ENCODE results near the gene TFDP2. TPM values are rescaled to one million over a fixed set of nuclear protein-coding genes. Genes with fewer than 3 reads are reported as not detected.

Gene TFDP2
- total and polyA plus RNA-seq, 5 donors from 2014 or later: 12.3 to 26.5 (median 13.8) TPM

DNA sequence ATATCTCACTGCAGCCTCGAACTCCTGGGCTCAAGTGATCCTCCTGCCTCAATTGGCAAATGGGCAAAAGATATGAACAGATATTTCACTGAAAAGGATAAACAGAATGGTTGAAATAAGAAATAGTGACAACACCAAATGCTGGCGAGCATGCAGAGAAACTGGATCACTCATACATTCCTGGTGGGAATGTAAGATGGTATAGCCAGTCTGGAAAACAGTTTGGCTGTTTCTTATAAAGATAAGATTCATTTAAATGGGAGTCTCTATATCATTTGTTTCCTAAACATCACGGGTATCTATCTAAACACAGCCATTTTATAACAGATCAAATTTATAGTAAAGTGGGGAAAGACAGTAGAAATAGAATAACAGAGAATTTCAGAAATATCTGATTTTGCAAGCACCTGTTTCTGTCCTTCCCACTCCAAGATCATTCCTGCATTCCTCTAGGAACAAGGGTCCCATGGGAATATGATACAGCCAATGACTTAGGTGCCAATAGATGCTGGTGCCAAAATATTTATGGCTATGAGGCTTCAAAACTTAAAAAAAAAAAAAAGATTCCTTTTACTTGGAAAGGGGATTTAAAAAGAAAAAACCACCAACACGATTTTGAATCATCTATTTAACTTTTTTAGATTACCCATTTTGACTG, 9.9 kb upstream of the TFDP2 start:
- H3K9me3 Mint-ChIP-seq: no peaks in the 10 kb centered on the region
- Histone ChIP-seq H3K27me3 (ENCODE audit: control insufficient read depth, insufficient read depth, low read length) (no peaks in the 10 kb centered on the region), H3K36me3 (ENCODE audit: control insufficient read depth, insufficient read depth, low read length) (no peaks in the 10 kb centered on the region), H3K9me3 (ENCODE audit: control insufficient read depth in 2 of 2, low read length in 2 of 2) (no peaks in the 10 kb centered on the region), H3K27ac (ENCODE audit: insufficient read depth, low read length, poor library complexity, severe bottlenecking) (no peak overlapping the region), H3K4me3 (ENCODE audit: low read depth, low read length) (no peak overlapping the region), H3K4me1 (ENCODE audit: control insufficient read depth, insufficient read depth, low read length, poor library complexity, severe bottlenecking) (no peaks in the 10 kb centered on the region)
- H3K27ac Mint-ChIP-seq: no peak overlapping the region
- H3K36me3 Mint-ChIP-seq: peaks cover 4% of the 10 kb centered on the region
- ATAC-seq (ENCODE audit: low read depth in 2 of 2): no peak
- DNase-seq: no peak
- no peak overlapping the region for H3K4me3 Mint-ChIP-seq
- no peaks in the 10 kb centered on the region for H3K27me3 Mint-ChIP-seq
- H3K4me1 Mint-ChIP-seq: no peaks in the 10 kb centered on the region

GRCh38 chr3:142154186-142154585, 4.8 kb upstream of the TFDP2 start:
- Histone ChIP-seq H3K36me3 (ENCODE audit: control insufficient read depth, insufficient read depth, low read length) (no peaks in the 10 kb centered on the region), H3K4me3 (ENCODE audit: low read depth, low read length) (no peak overlapping the region), H3K9me3 (ENCODE audit: control insufficient read depth in 2 of 2, low read length in 2 of 2) (no peaks in the 10 kb centered on the region), H3K27ac (ENCODE audit: insufficient read depth, low read length, poor library complexity, severe bottlenecking) (no peak overlapping the region), H3K4me1 (ENCODE audit: control insufficient read depth, insufficient read depth, low read length, poor library complexity, severe bottlenecking) (no peaks in the 10 kb centered on the region), H3K27me3 (ENCODE audit: control insufficient read depth, insufficient read depth, low read length) (peaks cover 2% of the 10 kb centered on the region)
- no peak overlapping the region for H3K27ac Mint-ChIP-seq
- DNase-seq (no peak), ATAC-seq (ENCODE audit: low read depth in 2 of 2) (no peak)
- H3K4me1 Mint-ChIP-seq: peaks cover 0 to 2% (median 0%) of the 10 kb centered on the region in 4 donors
- no peak overlapping the region for H3K4me3 Mint-ChIP-seq
- peaks cover 5% of the 10 kb centered on the region for H3K27me3 Mint-ChIP-seq
- H3K9me3 Mint-ChIP-seq: no peaks in the 10 kb centered on the region
- no peaks in the 10 kb centered on the region for H3K36me3 Mint-ChIP-seq

- Histone ChIP-seq H3K27ac (ENCODE audit: insufficient read depth, low read length, poor library complexity, severe bottlenecking) (no peak overlapping the region), H3K9me3 (ENCODE audit: control insufficient read depth in 2 of 2, low read length in 2 of 2) (no peaks in the 10 kb centered on the region), H3K4me3 (ENCODE audit: low read depth, low read length) (no peak overlapping the region), H3K4me1 (ENCODE audit: control insufficient read depth, insufficient read depth, low read length, poor library complexity, severe bottlenecking) (peaks cover 10% of the 10 kb centered on the region), H3K36me3 (ENCODE audit: control insufficient read depth, insufficient read depth, low read length) (no peaks in the 10 kb centered on the region), H3K27me3 (ENCODE audit: control insufficient read depth, insufficient read depth, low read length) (peaks cover 2% of the 10 kb centered on the region)
- Mint-ChIP-seq H3K4me1 (peaks cover 6 to 16% (median 12%) of the 10 kb centered on the region in 4 donors), H3K27ac (no peak overlapping the region), H3K9me3 (no peaks in the 10 kb centered on the region), H3K27me3 (peaks cover 5% of the 10 kb centered on the region), H3K36me3 (no peaks in the 10 kb centered on the region), H3K4me3 (peak overlapping the region in 2 of 4 donors; percentile 11 to 16)
- ATAC-seq (ENCODE audit: low read depth in 2 of 2): no peak
- peak in 1 of 3 donors; percentile 22 for DNase-seq
Observed at GRCh38 chr3:142152384-142152783, 3.0 kb upstream of the TFDP2 start.

DNA sequence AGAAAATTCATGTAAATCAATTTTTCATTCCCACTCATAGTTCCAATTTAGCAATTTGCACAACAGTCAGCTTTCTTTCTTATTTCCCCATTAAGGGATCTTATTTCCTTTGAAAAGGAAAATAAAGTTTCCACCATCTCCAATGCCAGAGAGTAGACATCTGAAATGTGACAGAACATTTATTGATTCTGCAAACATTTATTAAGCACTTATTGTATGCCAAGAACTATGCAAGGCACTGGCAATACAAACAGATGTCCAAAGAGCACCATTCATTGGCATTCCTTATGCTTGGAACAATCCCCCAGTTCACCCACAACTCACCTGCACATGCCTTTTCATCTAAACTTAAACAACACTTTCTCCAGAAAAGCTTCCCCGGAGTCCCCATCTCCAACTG, 2.5 kb upstream of the TFDP2 start:
- ATAC-seq (ENCODE audit: low read depth in 2 of 2): no peak
- H3K36me3 ChIP-seq (ENCODE audit: control insufficient read depth, insufficient read depth, low read length): no peaks in the 10 kb centered on the region
- Mint-ChIP-seq H3K27me3 (peaks cover 5% of the 10 kb centered on the region), H3K27ac (no peak overlapping the region), H3K36me3 (no peaks in the 10 kb centered on the region), H3K9me3 (no peaks in the 10 kb centered on the region), H3K4me3 (peak overlapping the region in 2 of 4 donors; percentile 11 to 16), H3K4me1 (peaks cover 10 to 20% (median 16%) of the 10 kb centered on the region in 4 donors)
- H3K27me3 ChIP-seq (ENCODE audit: control insufficient read depth, insufficient read depth, low read length): peaks cover 2% of the 10 kb centered on the region
- peaks cover 10% of the 10 kb centered on the region for H3K4me1 ChIP-seq (ENCODE audit: control insufficient read depth, insufficient read depth, low read length, poor library complexity, severe bottlenecking)
- H3K4me3 ChIP-seq (ENCODE audit: low read depth, low read length): no peak overlapping the region
- no peak for DNase-seq
- no peaks in the 10 kb centered on the region for H3K9me3 ChIP-seq (ENCODE audit: control insufficient read depth in 2 of 2, low read length in 2 of 2)
- H3K27ac ChIP-seq (ENCODE audit: insufficient read depth, low read length, poor library complexity, severe bottlenecking): no peak overlapping the region

DNA sequence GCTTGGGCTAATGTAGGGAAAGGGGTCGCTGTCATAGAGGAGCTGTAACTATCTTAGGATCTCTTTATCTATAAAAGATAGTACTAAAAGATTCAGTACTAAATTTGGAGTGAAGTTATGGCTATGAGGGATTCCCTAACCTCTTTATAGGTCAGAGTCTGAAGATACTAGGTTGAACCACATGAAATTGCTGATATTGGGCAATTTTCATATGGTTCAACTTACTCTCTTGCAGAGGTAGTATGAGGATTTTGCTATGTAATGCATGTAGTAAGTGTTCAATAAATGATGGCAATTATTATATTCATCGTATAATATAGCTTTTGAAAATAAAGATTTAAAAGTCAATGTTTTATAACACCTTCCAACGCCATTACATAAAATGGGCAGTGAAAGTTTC, 1.9 kb upstream of the TFDP2 start:
- H3K27ac ChIP-seq (ENCODE audit: insufficient read depth, low read length, poor library complexity, severe bottlenecking): no peak overlapping the region
- Mint-ChIP-seq H3K36me3 (no peaks in the 10 kb centered on the region), H3K4me1 (peaks cover 13 to 23% (median 20%) of the 10 kb centered on the region in 4 donors), H3K27ac (no peak overlapping the region), H3K27me3 (peaks cover 5% of the 10 kb centered on the region), H3K4me3 (peak overlapping the region in 2 of 4 donors; percentile 63 to 84), H3K9me3 (no peaks in the 10 kb centered on the region)
- no peak overlapping the region for H3K4me3 ChIP-seq (ENCODE audit: low read depth, low read length)
- no peaks in the 10 kb centered on the region for H3K36me3 ChIP-seq (ENCODE audit: control insufficient read depth, insufficient read depth, low read length)
- H3K9me3 ChIP-seq (ENCODE audit: control insufficient read depth in 2 of 2, low read length in 2 of 2): no peaks in the 10 kb centered on the region
- no peak for DNase-seq
- ATAC-seq (ENCODE audit: low read depth in 2 of 2): no peak
- H3K4me1 ChIP-seq (ENCODE audit: control insufficient read depth, insufficient read depth, low read length, poor library complexity, severe bottlenecking): peaks cover 10% of the 10 kb centered on the region
- H3K27me3 ChIP-seq (ENCODE audit: control insufficient read depth, insufficient read depth, low read length): peaks cover 2% of the 10 kb centered on the region

GRCh38 chr3:142150271-142150670, 927 bp upstream of the TFDP2 start:
- no peak for ATAC-seq (ENCODE audit: low read depth in 2 of 2)
- Histone ChIP-seq H3K4me3 (ENCODE audit: low read depth, low read length) (no peak overlapping the region), H3K36me3 (ENCODE audit: control insufficient read depth, insufficient read depth, low read length) (no peaks in the 10 kb centered on the region), H3K4me1 (ENCODE audit: control insufficient read depth, insufficient read depth, low read length, poor library complexity, severe bottlenecking) (peaks cover 10% of the 10 kb centered on the region), H3K27me3 (ENCODE audit: control insufficient read depth, insufficient read depth, low read length) (peaks cover 2% of the 10 kb centered on the region), H3K27ac (ENCODE audit: insufficient read depth, low read length, poor library complexity, severe bottlenecking) (no peak overlapping the region), H3K9me3 (ENCODE audit: control insufficient read depth in 2 of 2, low read length in 2 of 2) (no peaks in the 10 kb centered on the region)
- Mint-ChIP-seq H3K27me3 (peaks cover 5% of the 10 kb centered on the region), H3K4me3 (peak overlapping the region; percentile 84 to 94 (median 92)), H3K9me3 (no peaks in the 10 kb centered on the region), H3K27ac (peak overlapping the region in 1 of 3 donors; percentile 87), H3K36me3 (no peaks in the 10 kb centered on the region), H3K4me1 (peaks cover 14 to 23% (median 20%) of the 10 kb centered on the region in 4 donors)
- no peak for DNase-seq

- no peaks in the 10 kb centered on the region for H3K36me3 ChIP-seq (ENCODE audit: control insufficient read depth, insufficient read depth, low read length)
- Mint-ChIP-seq H3K4me1 (peaks cover 19 to 29% (median 24%) of the 10 kb centered on the region in 4 donors), H3K27me3 (peaks cover 10% of the 10 kb centered on the region), H3K36me3 (no peaks in the 10 kb centered on the region), H3K9me3 (no peaks in the 10 kb centered on the region), H3K27ac (peak overlapping the region; percentile 57 to 87 (median 85)), H3K4me3 (peak overlapping the region; percentile 84 to 94 (median 92))
- DNase-seq (no peak), ATAC-seq (ENCODE audit: low read depth in 2 of 2) (no peak)
- H3K27ac ChIP-seq (ENCODE audit: insufficient read depth, low read length, poor library complexity, severe bottlenecking): peak overlapping the region; percentile 47
- peaks cover 10% of the 10 kb centered on the region for H3K4me1 ChIP-seq (ENCODE audit: control insufficient read depth, insufficient read depth, low read length, poor library complexity, severe bottlenecking)
- H3K4me3 ChIP-seq (ENCODE audit: low read depth, low read length): no peak overlapping the region
- H3K27me3 ChIP-seq (ENCODE audit: control insufficient read depth, insufficient read depth, low read length): peaks cover 2% of the 10 kb centered on the region
- no peaks in the 10 kb centered on the region for H3K9me3 ChIP-seq (ENCODE audit: control insufficient read depth in 2 of 2, low read length in 2 of 2)
Observed at GRCh38 chr3:142149673-142149992, 289 bp upstream of the TFDP2 start.

All from CD4-positive, CD25-positive, alpha-beta regulatory T cell (primary cell).